Stimulated activated naive CD4-positive, alpha-beta T cell (primary cell): Measurements from ENCODE around the gene NEDD4L.

Experiments
- DNase-seq, 6 experiments: peaks; one replicate each; lab custom pipeline; 2025; lab: John Stamatoyannopoulos, UW

Gene NEDD4L

GRCh38 chr18:58095655-58096054 is 51.6 kb downstream of the NEDD4L start:
- DNase-seq, result no peak

GRCh38 chr18:58096658-58097057 is 52.6 kb downstream of the NEDD4L start:
- DNase-seq, result no peak

- no peak for DNase-seq
Measured at GRCh38 chr18:58097121-58097906, 53.3 kb downstream of the NEDD4L start.

- no peak for DNase-seq
Measured at GRCh38 chr18:58097907-58098166, 53.8 kb downstream of the NEDD4L start.

GRCh38 chr18:58098706-58099105 is 54.7 kb downstream of the NEDD4L start:
- DNase-seq, result no peak

- DNase-seq, result no peak
Measured at GRCh38 chr18:58100154-58100553, 56.1 kb downstream of the NEDD4L start.

- DNase-seq, result no peak
Measured at GRCh38 chr18:58101291-58101794, 57.3 kb downstream of the NEDD4L start.

GRCh38 chr18:58102018-58102417 is 58.0 kb downstream of the NEDD4L start:
- DNase-seq, result no peak

- DNase-seq, result no peak
Measured at GRCh38 chr18:58102875-58103274, 58.8 kb downstream of the NEDD4L start.

- no peak for DNase-seq
Measured at GRCh38 chr18:58103339-58103985, 59.4 kb downstream of the NEDD4L start.

- no peak for DNase-seq
Measured at GRCh38 chr18:58104096-58104495, 60.1 kb downstream of the NEDD4L start.

- DNase-seq, result no peak
Measured at GRCh38 chr18:58105206-58105887, 61.3 kb downstream of the NEDD4L start.

- no peak for DNase-seq
Measured at GRCh38 chr18:58105888-58106260, 61.8 kb downstream of the NEDD4L start.

- DNase-seq, result no peak
Measured at GRCh38 chr18:58106289-58107070, 62.5 kb downstream of the NEDD4L start.

- DNase-seq, result no peak
Measured at GRCh38 chr18:58109256-58109655, 65.2 kb downstream of the NEDD4L start.

- DNase-seq, result no peak
Measured at GRCh38 chr18:58110398-58110797, 66.4 kb downstream of the NEDD4L start.

GRCh38 chr18:58112174-58112573 is 68.1 kb downstream of the NEDD4L start:
- no peak for DNase-seq

GRCh38 chr18:58113337-58113736 is 69.3 kb downstream of the NEDD4L start:
- DNase-seq, result no peak

GRCh38 chr18:58114766-58115165 is 70.7 kb downstream of the NEDD4L start:
- no peak for DNase-seq

- no peak for DNase-seq
Measured at GRCh38 chr18:58116818-58117217, 72.8 kb downstream of the NEDD4L start.

GRCh38 chr18:58117786-58118403 is 73.9 kb downstream of the NEDD4L start:
- DNase-seq, result no peak

GRCh38 chr18:58118536-58118935 is 74.5 kb downstream of the NEDD4L start:
- DNase-seq, result no peak
